Measurements from ENCODE around the gene TMEM63B.
"Not testable (repeated sequence)": the region's sequence is repeated elsewhere in the genome, so short reads cannot be mapped to it uniquely, and the experiment has no call there.

The TMEM63B gene

DNA sequence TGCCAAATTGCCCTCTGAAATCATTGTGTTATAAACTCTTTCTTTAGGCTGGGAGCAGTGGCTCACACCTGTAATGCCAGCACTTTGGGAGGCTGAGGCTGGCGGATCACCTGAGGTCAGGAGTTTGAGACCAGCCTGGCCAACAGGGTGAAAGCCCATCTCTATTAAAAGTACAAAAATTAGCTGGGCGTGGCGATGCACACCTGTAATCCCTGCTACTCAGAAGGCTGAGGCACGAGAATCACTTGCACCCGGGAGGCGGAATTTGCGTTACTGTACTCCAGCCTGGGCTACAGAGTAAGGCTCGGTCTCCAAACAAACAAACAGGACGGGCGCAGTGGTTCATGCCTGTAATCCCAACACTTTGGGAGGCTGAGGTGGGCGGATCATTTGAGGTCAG is 69.0 kb downstream of the TMEM63B start:
- not testable (repeated sequence) for DNase-seq

DNA sequence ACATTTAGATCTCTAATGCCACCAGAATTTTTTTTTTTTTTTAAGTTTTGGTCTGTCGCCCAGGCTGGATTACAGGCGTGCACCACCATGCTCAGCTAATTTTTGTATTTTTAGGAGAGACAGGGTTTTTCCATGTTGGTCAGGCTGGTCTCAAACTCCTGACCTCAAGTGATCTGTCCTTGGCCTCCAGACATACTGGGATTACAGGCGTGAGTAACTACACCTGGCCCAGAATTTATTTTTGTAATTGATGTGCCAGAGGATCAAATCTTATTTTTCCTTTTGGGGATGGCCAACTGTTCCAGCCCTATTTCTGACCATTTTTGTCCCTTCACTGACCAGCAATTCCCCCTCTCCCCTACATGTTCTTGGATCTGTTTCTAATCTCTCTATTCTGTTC is 71.3 kb downstream of the TMEM63B start:
- DNase-seq: no peak

DNA sequence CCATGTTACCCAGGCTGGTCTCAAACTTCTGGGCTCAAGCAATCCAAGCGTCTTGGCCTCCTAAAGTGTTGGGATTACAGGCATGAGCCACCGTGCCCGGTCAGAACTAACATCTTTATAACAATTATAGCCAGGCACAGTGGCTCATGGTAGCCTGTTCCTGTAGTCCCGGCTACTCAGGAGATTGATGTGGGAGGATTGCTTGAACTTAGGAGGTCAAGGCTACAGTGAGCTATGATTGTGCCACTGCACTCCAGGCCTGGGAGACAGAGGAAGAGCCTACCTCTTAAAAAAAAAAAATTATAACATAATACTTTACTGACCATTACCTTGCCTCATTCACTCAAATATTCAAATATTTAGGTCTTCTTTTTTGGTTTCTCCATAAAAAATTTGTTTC is 72.5 kb downstream of the TMEM63B start:
- DNase-seq: no peak

DNA sequence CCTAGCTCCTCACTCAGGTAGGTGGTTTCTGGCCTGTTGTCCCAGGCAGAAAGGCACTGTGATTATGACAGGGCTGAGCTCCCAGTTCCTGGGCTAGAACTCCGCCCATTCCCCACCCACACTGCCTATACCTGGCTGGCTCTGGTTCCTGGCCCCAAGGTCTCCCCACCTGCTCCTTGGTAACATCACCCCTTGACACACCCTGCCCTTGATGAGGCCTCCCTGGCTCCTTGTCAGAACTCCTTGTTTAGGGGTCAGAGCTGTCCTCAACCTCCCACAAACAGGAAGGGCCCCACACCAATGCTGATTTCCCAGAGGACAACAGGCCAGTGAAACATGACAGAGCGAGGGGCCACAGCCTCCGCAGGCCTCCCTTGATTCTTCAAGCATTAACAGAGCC is 73.8 kb downstream of the TMEM63B start:
- no peak for DNase-seq

DNA sequence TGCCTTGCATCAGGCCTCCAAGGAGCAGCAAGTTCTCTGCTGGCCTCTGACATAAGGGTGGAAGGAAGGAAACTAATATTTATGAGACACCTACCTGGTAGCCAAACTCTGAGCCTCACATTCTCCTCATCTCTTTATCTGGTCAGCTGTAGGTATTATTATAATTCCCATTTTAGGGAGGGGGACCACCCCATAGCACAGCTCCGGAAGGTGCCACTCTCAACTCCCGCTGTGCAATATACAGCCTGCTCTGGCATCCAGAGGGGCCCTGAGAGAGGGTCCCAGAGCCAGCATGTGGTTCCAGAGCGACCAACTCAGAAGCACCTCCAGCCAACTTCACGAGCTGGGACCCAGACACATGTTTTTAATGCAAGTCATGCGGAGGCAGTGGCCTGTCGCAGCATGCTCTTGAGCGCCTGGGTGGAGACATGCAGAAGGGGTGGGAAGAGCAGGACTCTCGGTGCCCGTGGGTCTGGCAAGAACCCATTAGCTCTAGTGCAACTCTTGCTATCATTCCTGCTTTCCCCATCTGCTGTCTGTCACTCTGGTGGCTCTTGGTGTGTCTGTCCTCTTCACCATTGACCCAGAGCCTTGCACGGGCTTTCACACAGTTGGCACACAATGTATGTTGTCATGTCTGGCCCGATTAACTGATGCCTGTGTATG is 74.4 kb downstream of the TMEM63B start:
- no peak for DNase-seq

DNA sequence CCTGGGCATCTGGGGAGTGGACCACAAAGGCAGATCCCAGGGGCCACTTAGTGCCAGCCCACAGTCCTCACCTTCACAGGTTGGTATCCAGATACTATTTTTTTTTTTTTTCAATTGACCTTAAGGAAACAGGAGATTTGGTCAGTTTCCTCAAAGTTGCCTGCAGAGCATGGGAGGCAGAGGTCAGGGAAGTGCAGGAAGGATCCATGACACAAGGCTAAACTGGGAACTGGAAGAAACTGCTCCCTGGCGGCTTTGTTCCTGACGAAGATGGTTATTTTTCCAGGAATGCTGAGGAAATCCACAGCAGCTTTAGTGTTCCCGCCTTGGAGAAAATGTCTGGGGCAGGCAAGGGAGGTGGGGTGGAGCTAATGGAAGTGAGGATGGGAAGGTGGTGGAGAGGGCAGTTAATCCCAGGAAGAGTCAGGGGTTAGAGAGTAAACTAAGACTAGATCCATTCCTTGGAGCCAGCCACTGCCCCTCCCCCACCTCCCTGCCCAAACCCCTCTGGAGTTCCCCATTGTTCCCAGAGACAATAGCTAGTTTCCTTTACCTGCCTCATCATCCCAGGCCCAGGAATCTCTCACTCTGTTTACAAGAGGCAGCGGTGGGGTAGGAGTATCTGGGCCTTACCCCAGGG is 75.1 kb downstream of the TMEM63B start:
- DNase-seq: no peak

DNA sequence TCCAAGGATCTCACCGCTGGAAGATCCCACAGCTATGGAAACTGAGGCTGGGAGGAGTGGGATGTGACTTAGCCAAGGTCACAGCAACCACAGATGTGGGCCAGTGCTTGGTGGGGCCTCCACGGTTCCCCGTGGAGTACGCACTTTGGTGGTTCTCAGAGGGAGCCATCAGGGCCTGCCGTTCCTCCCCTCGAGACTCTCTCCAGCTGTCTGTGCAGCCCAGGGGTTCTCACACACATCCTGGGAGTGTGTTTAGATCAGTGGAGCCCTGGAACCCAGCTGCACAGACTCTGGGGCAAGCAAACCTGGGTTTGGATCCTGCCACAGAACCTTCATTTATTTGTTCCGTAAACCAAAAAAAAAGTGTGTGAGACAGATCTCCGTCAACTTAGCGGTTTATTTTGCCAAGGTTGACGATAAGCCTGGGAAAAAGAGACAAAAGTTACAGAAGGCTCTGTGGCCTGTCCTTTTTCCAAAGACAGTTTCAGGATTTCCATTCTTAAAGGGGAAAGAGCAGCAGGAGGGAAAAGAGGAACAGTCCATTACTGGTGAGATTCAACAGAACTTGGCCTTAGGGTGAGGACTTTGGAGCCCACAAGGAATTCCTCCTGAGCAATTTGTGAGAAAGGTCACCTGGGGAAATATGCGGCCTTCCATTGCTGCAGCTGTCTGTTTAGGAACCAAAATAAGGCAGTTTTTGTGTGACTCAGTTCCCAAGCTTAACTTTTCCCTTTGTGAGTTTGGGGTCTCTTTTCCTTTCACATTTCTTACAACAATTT is 75.8 kb downstream of the TMEM63B start:
- no peak for DNase-seq

DNA sequence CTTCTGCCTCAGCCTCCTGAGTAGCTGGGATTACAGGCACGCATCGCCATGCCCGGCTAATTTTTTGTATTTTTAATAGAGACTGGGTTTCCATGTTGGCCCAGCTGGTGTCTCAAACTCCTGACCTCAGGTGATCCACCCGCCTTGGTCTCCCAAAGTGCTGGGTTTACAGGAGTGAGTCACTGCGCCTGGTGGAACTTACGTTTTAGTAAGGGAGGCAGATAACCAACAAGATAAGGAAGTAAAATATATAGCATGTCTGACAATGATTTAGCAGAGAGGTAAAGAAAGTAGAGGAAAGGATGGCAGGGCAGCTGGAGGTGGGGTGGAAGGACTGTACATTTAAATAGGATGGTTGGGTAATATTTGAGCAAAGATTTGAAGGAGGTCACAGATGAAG is 76.6 kb downstream of the TMEM63B start:
- no peak for DNase-seq
